ENCODE data around the gene DGUOK. TPM values are rescaled to one million over a fixed set of nuclear protein-coding genes. Genes with fewer than 3 reads are reported as not detected.

The DGUOK gene
- total and polyA plus RNA-seq, 2 experiments from 2014 or later = 68.0 to 116 TPM

DNA sequence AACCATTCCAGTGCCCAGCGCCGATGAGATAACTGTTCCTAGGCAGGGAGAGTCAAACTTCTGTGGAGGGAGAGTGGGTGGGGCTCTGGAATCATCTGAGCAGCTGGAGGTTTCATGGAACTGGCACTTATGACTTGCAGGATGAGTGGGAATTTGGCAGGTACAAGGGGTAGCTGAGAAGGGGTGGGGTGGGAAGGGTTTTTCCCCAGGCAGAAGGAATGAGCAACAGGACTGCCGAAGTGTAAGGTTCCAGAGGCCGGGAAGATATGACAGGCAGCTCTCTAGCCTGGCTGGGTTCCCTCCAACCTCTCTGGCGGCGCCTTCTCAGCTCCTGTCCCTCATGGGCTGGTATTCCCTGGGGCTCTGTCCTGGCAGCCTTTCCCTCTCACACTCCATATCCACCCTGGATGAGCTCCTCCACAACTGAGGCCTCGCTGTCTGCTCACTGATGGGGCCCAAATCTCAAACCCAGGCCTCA is 55.5 kb downstream of the DGUOK start:
- Histone ChIP-seq H3K4me2 (peak overlapping the region; percentile 97), H3K4me1 (ENCODE audit: insufficient read depth) (peaks cover 46% of the 10 kb centered on the region), H4K20me1 (ENCODE audit: insufficient read depth, poor library complexity, severe bottlenecking) (peaks cover 5% of the 10 kb centered on the region), H3K27me3 (no peaks in the 10 kb centered on the region), H3K79me2 (peaks cover 21% of the 10 kb centered on the region), H3K27ac (peak overlapping the region; percentile 61), H3K9me2 (replicated peaks; ENCODE audit: insufficient read depth) (no peaks in the 10 kb centered on the region), H3K9me3 (ENCODE audit: low read depth) (no peaks in the 10 kb centered on the region), H3K36me3 (replicated peaks; ENCODE audit: insufficient read depth, low read depth) (no peaks in the 10 kb centered on the region), H3K4me3 (no peak overlapping the region), H2AFZ (no peak overlapping the region)
- TF ChIP-seq, protein P1, sequence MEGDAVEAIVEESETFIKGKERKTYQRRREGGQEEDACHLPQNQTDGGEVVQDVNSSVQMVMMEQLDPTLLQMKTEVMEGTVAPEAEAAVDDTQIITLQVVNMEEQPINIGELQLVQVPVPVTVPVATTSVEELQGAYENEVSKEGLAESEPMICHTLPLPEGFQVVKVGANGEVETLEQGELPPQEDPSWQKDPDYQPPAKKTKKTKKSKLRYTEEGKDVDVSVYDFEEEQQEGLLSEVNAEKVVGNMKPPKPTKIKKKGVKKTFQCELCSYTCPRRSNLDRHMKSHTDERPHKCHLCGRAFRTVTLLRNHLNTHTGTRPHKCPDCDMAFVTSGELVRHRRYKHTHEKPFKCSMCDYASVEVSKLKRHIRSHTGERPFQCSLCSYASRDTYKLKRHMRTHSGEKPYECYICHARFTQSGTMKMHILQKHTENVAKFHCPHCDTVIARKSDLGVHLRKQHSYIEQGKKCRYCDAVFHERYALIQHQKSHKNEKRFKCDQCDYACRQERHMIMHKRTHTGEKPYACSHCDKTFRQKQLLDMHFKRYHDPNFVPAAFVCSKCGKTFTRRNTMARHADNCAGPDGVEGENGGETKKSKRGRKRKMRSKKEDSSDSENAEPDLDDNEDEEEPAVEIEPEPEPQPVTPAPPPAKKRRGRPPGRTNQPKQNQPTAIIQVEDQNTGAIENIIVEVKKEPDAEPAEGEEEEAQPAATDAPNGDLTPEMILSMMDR (IDR thresholded peaks at IDR 0.05; ENCODE audit: poor library complexity) = no peak
- TF ChIP-seq EZH2phosphoT487 (IDR thresholded peaks at IDR 0.05; ENCODE audit: low read depth, severe bottlenecking, unreplicated experiment) (no peak), EZH2 (IDR thresholded peaks at IDR 0.05; ENCODE audit: borderline replicate concordance) (no peak)
- 59% methylated on average over 7 of the region's 7 CpGs for WGBS (ENCODE audit: low lambda C conversion rate, missing lambda C conversion rate)
- peak; percentile 46 for DNase-seq (ENCODE audit: low spot score)

DNA sequence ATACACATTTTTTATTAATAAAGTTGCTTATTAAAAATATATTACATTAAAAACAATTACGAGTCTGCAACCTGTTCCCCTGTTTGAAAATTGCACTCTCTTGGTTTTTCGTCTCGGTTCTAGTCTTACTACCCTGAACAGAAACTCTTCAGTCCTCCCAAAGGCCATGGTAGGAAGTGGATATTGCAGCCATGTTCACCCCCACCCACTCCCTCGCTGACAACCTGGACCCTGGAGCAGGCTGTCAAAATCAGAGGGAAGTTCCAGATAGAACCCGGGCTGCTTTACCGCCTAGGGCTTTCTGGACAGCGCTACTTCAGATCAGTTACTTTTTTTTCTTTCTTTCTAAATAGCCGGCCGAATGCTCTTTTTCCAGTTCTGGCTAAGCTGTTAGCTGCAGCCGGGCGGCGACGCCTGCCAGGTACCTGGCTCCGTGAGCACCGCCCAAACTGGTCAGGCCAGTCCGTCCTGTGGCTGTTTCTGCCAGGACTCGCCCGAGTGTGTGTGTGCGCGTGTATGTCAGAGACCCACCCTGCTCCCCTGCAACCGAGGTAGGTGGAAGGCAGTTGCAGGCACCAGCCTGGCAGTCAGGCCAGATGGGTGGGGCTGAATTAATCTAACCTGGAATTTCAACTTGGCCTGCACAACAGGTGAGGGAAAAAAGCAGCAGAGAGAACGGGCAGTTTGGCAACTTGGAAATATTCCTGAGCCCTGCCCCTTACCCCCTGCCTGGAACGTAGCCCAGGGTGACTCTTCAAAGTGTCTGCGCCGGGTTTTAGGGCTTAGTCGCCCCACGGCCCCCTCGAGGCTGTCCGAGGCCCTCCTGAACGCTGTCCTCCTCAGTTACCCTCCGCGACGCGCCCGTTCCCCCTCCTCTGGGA is 56.9 kb downstream of the DGUOK start:
- peak overlapping the region; percentile 99 for H3K27ac ChIP-seq
- H3K36me3 ChIP-seq (replicated peaks; ENCODE audit: insufficient read depth, low read depth) = no peaks in the 10 kb centered on the region
- no peak overlapping the region for H2AFZ ChIP-seq
- H3K4me3 ChIP-seq = peak overlapping the region; percentile 66
- DNase-seq (ENCODE audit: low spot score) = peak; percentile 91
- peaks cover 17% of the 10 kb centered on the region for H4K20me1 ChIP-seq (ENCODE audit: insufficient read depth, poor library complexity, severe bottlenecking)
- TF ChIP-seq EZH2 (IDR thresholded peaks at IDR 0.05; ENCODE audit: borderline replicate concordance) = no peak
- no peak for TF ChIP-seq EZH2phosphoT487 (IDR thresholded peaks at IDR 0.05; ENCODE audit: low read depth, severe bottlenecking, unreplicated experiment)
- TF ChIP-seq, protein P1 (IDR thresholded peaks at IDR 0.05; ENCODE audit: poor library complexity) = no peak
- 11% methylated on average over 35 of the region's 35 CpGs for WGBS (ENCODE audit: low lambda C conversion rate, missing lambda C conversion rate)
- peaks cover 35% of the 10 kb centered on the region for H3K79me2 ChIP-seq
- no peaks in the 10 kb centered on the region for H3K27me3 ChIP-seq
- peaks cover 59% of the 10 kb centered on the region for H3K4me1 ChIP-seq (ENCODE audit: insufficient read depth)
- H3K9me2 ChIP-seq (replicated peaks; ENCODE audit: insufficient read depth) = no peaks in the 10 kb centered on the region
- H3K4me2 ChIP-seq = peak overlapping the region; percentile 97
- no peaks in the 10 kb centered on the region for H3K9me3 ChIP-seq (ENCODE audit: low read depth)

DNA sequence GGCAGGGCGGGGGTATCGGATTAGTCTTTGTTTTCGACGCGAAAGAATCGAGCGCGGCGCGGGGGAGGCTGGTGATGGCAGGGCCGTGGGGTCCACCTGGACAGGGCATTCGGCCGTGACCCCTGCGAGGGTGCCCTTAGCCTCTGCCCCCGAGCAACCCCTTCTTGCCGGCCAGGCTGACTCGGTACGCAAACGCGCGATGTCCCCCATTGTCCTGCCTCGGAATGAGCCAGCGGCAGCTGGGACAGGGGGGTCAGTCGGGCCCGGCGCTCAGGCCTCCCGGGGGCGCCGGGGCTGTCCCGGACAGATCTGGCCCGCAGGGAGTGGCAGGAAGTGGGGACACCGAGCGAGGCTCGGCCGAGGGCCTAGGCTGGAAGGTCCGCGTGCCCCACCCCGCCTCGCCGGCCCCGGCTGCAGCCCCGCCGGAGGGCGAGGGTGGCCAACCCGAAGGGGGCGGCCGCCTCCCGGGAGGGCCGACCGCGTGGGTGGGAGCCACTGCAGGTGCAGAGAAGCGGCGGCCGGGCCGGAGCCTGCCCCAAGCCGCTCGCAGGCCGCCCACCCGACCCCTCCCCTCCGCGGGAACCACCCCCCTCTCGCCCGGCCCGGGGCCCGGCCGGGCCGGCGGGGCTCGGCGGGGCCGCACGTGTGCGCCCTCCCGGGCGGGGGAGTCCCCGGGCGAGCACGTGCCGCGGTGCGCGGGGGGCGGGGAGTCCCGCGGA is 57.7 kb downstream of the DGUOK start, which contains the start of gene TET3:
TSS of gene TET3 (plus strand) at position 708 of the 719 bp plus-strand sequence. CDS start 1,494 bp downstream, outside the sequence.
- peak; percentile 81 for DNase-seq (ENCODE audit: low spot score)
- peaks cover 43% of the 10 kb centered on the region for H3K79me2 ChIP-seq
- peak within 1 kb of the TSS; percentile 26 for H2AFZ ChIP-seq

More for the DNA sequence above, 57.7 kb downstream of the DGUOK start, which contains the start of gene TET3:
- WGBS (ENCODE audit: low lambda C conversion rate, missing lambda C conversion rate) = 3% methylated on average over 38 of the region's 85 CpGs
- no peaks in the 10 kb centered on the region for H3K36me3 ChIP-seq (replicated peaks; ENCODE audit: insufficient read depth, low read depth)
- TF ChIP-seq, protein P1 (IDR thresholded peaks at IDR 0.05; ENCODE audit: poor library complexity) = no peak
- TF ChIP-seq EZH2phosphoT487 (IDR thresholded peaks at IDR 0.05; ENCODE audit: low read depth, severe bottlenecking, unreplicated experiment) = no peak
- no peak for TF ChIP-seq EZH2 (IDR thresholded peaks at IDR 0.05; ENCODE audit: borderline replicate concordance)
- peak within 1 kb of the TSS; percentile 71 for H3K4me3 ChIP-seq
- no peaks in the 10 kb centered on the region for H3K9me3 ChIP-seq (ENCODE audit: low read depth)
- H3K27ac ChIP-seq = peak within 1 kb of the TSS; percentile 99
- peaks cover 64% of the 10 kb centered on the region for H3K4me1 ChIP-seq (ENCODE audit: insufficient read depth)
- H3K4me2 ChIP-seq = peak within 1 kb of the TSS; percentile 98
- H3K9me2 ChIP-seq (replicated peaks; ENCODE audit: insufficient read depth) = no peaks in the 10 kb centered on the region
- H4K20me1 ChIP-seq (ENCODE audit: insufficient read depth, poor library complexity, severe bottlenecking) = peaks cover 25% of the 10 kb centered on the region
- H3K27me3 ChIP-seq = no peaks in the 10 kb centered on the region

All from hepatocyte (in vitro differentiated cells).